ENCODE measurements around the gene FAM187B. TPM values are rescaled to one million over a fixed set of nuclear protein-coding genes. Genes with fewer than 3 reads are reported as not detected.

Gene FAM187B
- total and polyA plus RNA-seq, 12 donors: 0.06 to 0.48 (median 0.16) TPM; not detected in 8

- Histone ChIP-seq H3K27ac (no peak overlapping the region), H3K9me3 (replicated peaks in 1 of 3) (no peaks in the 10 kb centered on the region), H3K4me3 (no peak overlapping the region), H3K4me1 (replicated peaks in 1 of 2) (peaks cover 5 to 16% of the 10 kb centered on the region in 2 donors), H3K27me3 (no peaks in the 10 kb centered on the region), H3K36me3 (replicated peaks in 1 of 2) (no peaks in the 10 kb centered on the region)
- no peak for TF ChIP-seq CTCF (IDR thresholded peaks at IDR 0.05)
- no peak for TF ChIP-seq POLR2A (IDR thresholded peaks at IDR 0.05)
- intact Hi-C loops (cut with DNase I): no loop called here
- DNase-seq: no peak
- 87 to 100% (median 94%) methylated on average over 1 of the region's 1 CpG for whole genome bisulfite sequencing, 4 donors
Observed at GRCh38 chr19:35219008-35219407, 9.5 kb downstream of the FAM187B start.

GRCh38 chr19:35217649-35217990, 10.9 kb downstream of the FAM187B start:
- Histone ChIP-seq H3K9me3 (replicated peaks in 1 of 3) (no peaks in the 10 kb centered on the region), H3K36me3 (replicated peaks in 1 of 2) (no peaks in the 10 kb centered on the region), H3K4me3 (no peak overlapping the region), H3K4me1 (replicated peaks in 1 of 2) (peaks cover 17 to 30% of the 10 kb centered on the region in 2 donors), H3K27ac (peak overlapping the region in 1 of 5 donors; percentile 40), H3K27me3 (no peaks in the 10 kb centered on the region)
- intact Hi-C loops (cut with DNase I): no loop called here
- peak in 1 of 7 donors; percentile 18 for DNase-seq
- TF ChIP-seq CTCF (IDR thresholded peaks at IDR 0.05) (no peak), POLR2A (IDR thresholded peaks at IDR 0.05) (no peak)

GRCh38 chr19:35216833-35217648, 11.5 kb downstream of the FAM187B start:
- Histone ChIP-seq H3K27ac (peak overlapping the region in 1 of 5 donors; percentile 40), H3K4me1 (replicated peaks in 1 of 2) (peaks cover 17 to 31% of the 10 kb centered on the region in 2 donors), H3K36me3 (replicated peaks in 1 of 2) (no peaks in the 10 kb centered on the region), H3K9me3 (replicated peaks in 1 of 3) (no peaks in the 10 kb centered on the region), H3K4me3 (no peak overlapping the region), H3K27me3 (no peaks in the 10 kb centered on the region)
- 68 to 87% (median 77%) methylated on average over 3 of the region's 3 CpGs for WGBS, 4 donors
- DNase-seq: peak; percentile 34 to 72 (median 59)
- TF ChIP-seq CTCF (IDR thresholded peaks at IDR 0.05) (no peak), POLR2A (IDR thresholded peaks at IDR 0.05) (no peak)
- intact Hi-C loops (cut with DNase I): no loop called here

- intact Hi-C loops (cut with DNase I): no loop called here
- Histone ChIP-seq H3K36me3 (replicated peaks in 1 of 2) (no peaks in the 10 kb centered on the region), H3K4me1 (replicated peaks in 1 of 2) (peaks cover 17 to 33% of the 10 kb centered on the region in 2 donors), H3K4me3 (no peak overlapping the region), H3K27ac (no peak overlapping the region), H3K9me3 (replicated peaks in 1 of 3) (no peaks in the 10 kb centered on the region), H3K27me3 (no peaks in the 10 kb centered on the region)
- TF ChIP-seq POLR2A (IDR thresholded peaks at IDR 0.05) (no peak), CTCF (IDR thresholded peaks at IDR 0.05) (no peak)
- WGBS, 4 donors: 66 to 74% (median 72%) methylated on average over 7 to 8 of the region's 8 CpGs
- peak in 1 of 7 donors; percentile 8 for DNase-seq
Observed at GRCh38 chr19:35216016-35216832, 12.3 kb downstream of the FAM187B start.
